ENCODE measurements around the gene CRISPLD2.

Gene CRISPLD2

GRCh38 chr16:84884596-84885341 is 65.0 kb downstream of the CRISPLD2 start:
- no peak for DNase-seq (ENCODE audit: low spot score)

- no peak for DNase-seq (ENCODE audit: low spot score)
Observed at GRCh38 chr16:84885342-84885910, 65.6 kb downstream of the CRISPLD2 start.

GRCh38 chr16:84886497-84887090 is 66.8 kb downstream of the CRISPLD2 start:
- no peak for DNase-seq (ENCODE audit: low spot score)

GRCh38 chr16:84887207-84887606 is 67.4 kb downstream of the CRISPLD2 start:
- DNase-seq (ENCODE audit: low spot score): no peak

GRCh38 chr16:84888450-84888849 is 68.7 kb downstream of the CRISPLD2 start:
- no peak for DNase-seq (ENCODE audit: low spot score)

GRCh38 chr16:84889066-84889465 is 69.3 kb downstream of the CRISPLD2 start:
- no peak for DNase-seq (ENCODE audit: low spot score)

GRCh38 chr16:84890427-84890826 is 70.6 kb downstream of the CRISPLD2 start:
- no peak for DNase-seq (ENCODE audit: low spot score)

GRCh38 chr16:84891149-84891795 is 71.5 kb downstream of the CRISPLD2 start:
- DNase-seq (ENCODE audit: low spot score): no peak

- no peak for DNase-seq (ENCODE audit: low spot score)
Observed at GRCh38 chr16:84892097-84892496, 72.3 kb downstream of the CRISPLD2 start.

- DNase-seq (ENCODE audit: low spot score): no peak
Observed at GRCh38 chr16:84893467-84893848, 73.7 kb downstream of the CRISPLD2 start.

GRCh38 chr16:84893849-84894599 is 74.2 kb downstream of the CRISPLD2 start:
- no peak for DNase-seq (ENCODE audit: low spot score)

GRCh38 chr16:84895016-84895415 is 75.2 kb downstream of the CRISPLD2 start:
- no peak for DNase-seq (ENCODE audit: low spot score)

- DNase-seq (ENCODE audit: low spot score): no peak
Observed at GRCh38 chr16:84896847-84897246, 77.1 kb downstream of the CRISPLD2 start.

GRCh38 chr16:84897911-84898377 is 78.2 kb downstream of the CRISPLD2 start:
- DNase-seq (ENCODE audit: low spot score): no peak

GRCh38 chr16:84898447-84898846 is 78.7 kb downstream of the CRISPLD2 start:
- DNase-seq (ENCODE audit: low spot score): no peak

- no peak for DNase-seq (ENCODE audit: low spot score)
Observed at GRCh38 chr16:84899414-84899813, 79.6 kb downstream of the CRISPLD2 start.

GRCh38 chr16:84905965-84906460 is 86.2 kb downstream of the CRISPLD2 start:
- no peak for DNase-seq (ENCODE audit: low spot score)

GRCh38 chr16:84907051-84907450 is 87.3 kb downstream of the CRISPLD2 start:
- no peak for DNase-seq (ENCODE audit: low spot score)

GRCh38 chr16:84907575-84907974 is 87.8 kb downstream of the CRISPLD2 start:
- DNase-seq (ENCODE audit: low spot score): no peak

- no peak for DNase-seq (ENCODE audit: low spot score)
Observed at GRCh38 chr16:84909476-84910085, 89.8 kb downstream of the CRISPLD2 start.

GRCh38 chr16:84911486-84912216 is 91.9 kb downstream of the CRISPLD2 start:
- no peak for DNase-seq (ENCODE audit: low spot score)
